Measurements from ENCODE around the gene PRAC1. TPM values are rescaled to one million over a fixed set of nuclear protein-coding genes. Genes with fewer than 3 reads are reported as not detected.

Gene PRAC1
- total RNA-seq, 2 donors from 2014 or later = not detected

- H3K27ac ChIP-seq = no peak overlapping the region
- 0 to 3% methylated on average over 10 to 14 of the region's 14 CpGs for WGBS, 2 donors
- peaks cover 6% of the 10 kb centered on the region for H3K4me1 ChIP-seq
- peaks cover 0 to 46% of the 10 kb centered on the region in 2 donors for H3K27me3 ChIP-seq
- no peak for DNase-seq
- H3K4me3 ChIP-seq = no peak overlapping the region
- no peak for ATAC-seq
- intact Hi-C loops (cut with DNase I) = no loop called here
- TF ChIP-seq, protein P1, sequence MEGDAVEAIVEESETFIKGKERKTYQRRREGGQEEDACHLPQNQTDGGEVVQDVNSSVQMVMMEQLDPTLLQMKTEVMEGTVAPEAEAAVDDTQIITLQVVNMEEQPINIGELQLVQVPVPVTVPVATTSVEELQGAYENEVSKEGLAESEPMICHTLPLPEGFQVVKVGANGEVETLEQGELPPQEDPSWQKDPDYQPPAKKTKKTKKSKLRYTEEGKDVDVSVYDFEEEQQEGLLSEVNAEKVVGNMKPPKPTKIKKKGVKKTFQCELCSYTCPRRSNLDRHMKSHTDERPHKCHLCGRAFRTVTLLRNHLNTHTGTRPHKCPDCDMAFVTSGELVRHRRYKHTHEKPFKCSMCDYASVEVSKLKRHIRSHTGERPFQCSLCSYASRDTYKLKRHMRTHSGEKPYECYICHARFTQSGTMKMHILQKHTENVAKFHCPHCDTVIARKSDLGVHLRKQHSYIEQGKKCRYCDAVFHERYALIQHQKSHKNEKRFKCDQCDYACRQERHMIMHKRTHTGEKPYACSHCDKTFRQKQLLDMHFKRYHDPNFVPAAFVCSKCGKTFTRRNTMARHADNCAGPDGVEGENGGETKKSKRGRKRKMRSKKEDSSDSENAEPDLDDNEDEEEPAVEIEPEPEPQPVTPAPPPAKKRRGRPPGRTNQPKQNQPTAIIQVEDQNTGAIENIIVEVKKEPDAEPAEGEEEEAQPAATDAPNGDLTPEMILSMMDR (IDR thresholded peaks at IDR 0.05) = no peak
- no peak for TF ChIP-seq POLR2A (IDR thresholded peaks at IDR 0.05)
- no peaks in the 10 kb centered on the region for H3K36me3 ChIP-seq (replicated peaks in 1 of 2; ENCODE audit: insufficient read depth in 1 of 2, low read depth in 2 of 2)
- H3K9me3 ChIP-seq = no peaks in the 10 kb centered on the region
Measured at GRCh38 chr17:48734333-48735061, 12.2 kb upstream of the PRAC1 start.

DNA sequence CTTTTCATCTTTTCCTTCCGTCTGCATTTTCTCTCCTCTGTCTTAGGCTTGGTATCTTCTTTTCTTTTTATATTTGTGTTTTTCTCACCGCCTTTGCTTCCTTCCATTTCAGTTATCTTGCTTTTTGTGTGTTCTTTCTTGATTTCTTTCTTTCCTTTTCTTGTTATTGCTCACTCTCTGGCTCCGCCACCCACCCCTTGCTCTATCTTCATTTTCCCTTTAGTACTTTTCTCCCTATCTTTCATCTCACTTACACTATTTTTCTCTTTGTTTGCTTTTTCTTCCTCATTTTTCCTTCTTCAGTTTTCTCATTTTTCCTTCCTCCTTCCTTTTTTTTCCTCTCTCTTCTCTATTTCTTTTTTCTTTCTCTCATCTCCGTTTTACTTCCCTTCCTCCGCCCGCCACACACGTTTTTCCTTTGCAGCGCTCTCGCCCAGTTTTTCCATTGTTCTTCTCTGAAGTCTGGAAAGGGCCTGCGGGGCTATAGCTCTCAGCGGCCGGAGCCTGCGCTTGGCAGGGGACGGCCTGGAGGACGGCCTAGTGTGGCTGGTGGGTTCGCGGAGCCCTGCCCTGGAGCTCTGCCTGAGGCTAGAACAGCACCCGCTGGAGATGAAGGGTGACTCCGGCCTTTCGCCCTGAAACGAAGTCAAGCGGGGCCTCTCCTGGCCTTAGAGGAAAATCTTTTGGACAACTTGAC lies 11.5 kb upstream of the PRAC1 start:
- no peak for TF ChIP-seq POLR2A (IDR thresholded peaks at IDR 0.05)
- TF ChIP-seq, protein P1 (IDR thresholded peaks at IDR 0.05) = no peak
- WGBS, 2 donors = 10 to 15% methylated on average over 19 to 22 of the region's 22 CpGs
- DNase-seq (no peak), ATAC-seq (no peak)
- H3K4me3 ChIP-seq = no peak overlapping the region
- intact Hi-C loops (cut with DNase I) = no loop called here
- no peaks in the 10 kb centered on the region for H3K9me3 ChIP-seq
- H3K27me3 ChIP-seq = peaks cover 0 to 48% of the 10 kb centered on the region in 2 donors
- H3K27ac ChIP-seq = no peak overlapping the region
- peaks cover 9% of the 10 kb centered on the region for H3K4me1 ChIP-seq
- no peaks in the 10 kb centered on the region for H3K36me3 ChIP-seq (replicated peaks in 1 of 2; ENCODE audit: insufficient read depth in 1 of 2, low read depth in 2 of 2)

DNA sequence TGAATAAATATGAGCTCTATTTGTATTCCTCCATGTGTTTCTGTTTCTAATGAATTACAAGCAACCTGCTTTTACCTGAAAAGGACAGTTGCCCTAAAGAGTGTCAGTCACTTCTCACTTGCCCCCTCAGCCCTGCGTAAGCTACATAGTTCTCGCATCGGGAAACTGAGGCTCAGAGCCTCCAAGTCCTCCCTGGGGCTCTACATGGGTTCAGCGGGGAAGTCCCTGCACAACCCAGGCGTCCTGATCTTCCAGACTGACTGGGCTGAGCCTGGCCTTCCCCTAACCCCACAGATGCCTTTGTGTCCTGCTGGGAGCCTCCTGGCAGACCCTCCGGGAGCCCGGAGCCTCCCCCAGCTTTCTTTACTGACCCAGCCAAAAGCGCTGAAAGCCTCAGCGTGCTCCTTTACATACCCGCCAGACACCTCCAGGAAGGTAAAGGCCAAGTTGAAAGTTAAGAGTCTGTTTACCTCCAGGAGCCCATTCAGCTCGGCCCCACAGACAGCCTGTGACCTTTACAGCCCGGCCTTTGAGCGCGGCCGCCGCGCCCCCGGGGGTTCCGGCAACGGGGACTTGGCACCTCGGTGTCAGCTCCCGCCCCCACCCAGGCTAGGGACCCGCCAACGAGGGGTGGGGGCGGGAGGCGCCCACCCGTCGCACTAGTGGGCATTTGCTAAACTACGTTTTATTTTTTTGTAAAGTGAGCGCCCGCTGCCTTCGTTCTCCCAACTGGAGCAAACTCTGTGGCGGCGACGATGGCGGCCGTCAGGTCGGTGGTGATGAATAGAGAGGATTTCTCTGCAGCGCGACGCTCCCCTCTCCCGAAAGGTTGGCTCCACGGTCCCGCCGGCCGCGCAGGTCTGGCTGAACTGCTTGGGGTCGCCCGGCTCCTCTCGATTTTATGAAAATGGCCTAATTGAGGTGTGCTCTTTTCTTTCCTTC lies 10.6 kb upstream of the PRAC1 start:
- Histone ChIP-seq H3K36me3 (replicated peaks in 1 of 2; ENCODE audit: insufficient read depth in 1 of 2, low read depth in 2 of 2) (no peaks in the 10 kb centered on the region), H3K4me1 (peaks cover 17% of the 10 kb centered on the region), H3K9me3 (no peaks in the 10 kb centered on the region), H3K27me3 (peaks cover 0 to 56% of the 10 kb centered on the region in 2 donors), H3K27ac (no peak overlapping the region), H3K4me3 (no peak overlapping the region)
- no peak for TF ChIP-seq POLR2A (IDR thresholded peaks at IDR 0.05)
- TF ChIP-seq, protein P1 (IDR thresholded peaks at IDR 0.05) = no peak
- 4 to 13% methylated on average over 30 to 46 of the region's 50 CpGs for WGBS, 2 donors
- ATAC-seq (no peak), DNase-seq (no peak)
- intact Hi-C loops (cut with DNase I) = no loop called here

- ATAC-seq (no peak), DNase-seq (no peak)
- intact Hi-C loops (cut with DNase I) = no loop called here
- no peak overlapping the region for H3K4me3 ChIP-seq
- peaks cover 0 to 63% of the 10 kb centered on the region in 2 donors for H3K27me3 ChIP-seq
- no peaks in the 10 kb centered on the region for H3K36me3 ChIP-seq (replicated peaks in 1 of 2; ENCODE audit: insufficient read depth in 1 of 2, low read depth in 2 of 2)
- no peak overlapping the region for H3K27ac ChIP-seq
- no peak for TF ChIP-seq POLR2A (IDR thresholded peaks at IDR 0.05)
- TF ChIP-seq, protein P1 (IDR thresholded peaks at IDR 0.05) = no peak
- no peaks in the 10 kb centered on the region for H3K9me3 ChIP-seq
- H3K4me1 ChIP-seq = peaks cover 17% of the 10 kb centered on the region
Measured at GRCh38 chr17:48731355-48731754, 9.0 kb upstream of the PRAC1 start.
